GM21737 (cell line): ENCODE data around the gene SRL.
"Not testable (repeated sequence)": the region's sequence is repeated elsewhere in the genome, so short reads cannot be mapped to it uniquely, and the experiment has no call there.

Experiments
- ATAC-seq: cut with Tn5 transposase; IDR thresholded peaks from one replicate; pipeline ENCODE4 v1.9.1; 2021; ENCODE audit warnings: mild to moderate bottlenecking, moderate library complexity; ENCODE audit not compliant: unreplicated experiment

Gene SRL

GRCh38 chr16:4261557-4262172, 19.8 kb upstream of the SRL start:
- no peak for ATAC-seq

GRCh38 chr16:4260360-4260759, 18.5 kb upstream of the SRL start:
- no peak for ATAC-seq

GRCh38 chr16:4257646-4258556, 16.0 kb upstream of the SRL start:
- no peak for ATAC-seq

- ATAC-seq, result peak; percentile 92
Observed at GRCh38 chr16:4253394-4254150, 11.7 kb upstream of the SRL start.

GRCh38 chr16:4253012-4253393, 11.1 kb upstream of the SRL start:
- ATAC-seq, result not testable (repeated sequence)

GRCh38 chr16:4249530-4250308, 7.8 kb upstream of the SRL start:
- ATAC-seq, result no peak

- ATAC-seq, result no peak
Observed at GRCh38 chr16:4247460-4247784, 5.5 kb upstream of the SRL start.

GRCh38 chr16:4246777-4247459, 5.0 kb upstream of the SRL start:
- no peak for ATAC-seq

GRCh38 chr16:4245077-4245791, 3.4 kb upstream of the SRL start:
- ATAC-seq, result no peak

GRCh38 chr16:4244254-4245076, 2.6 kb upstream of the SRL start:
- no peak for ATAC-seq

GRCh38 chr16:4241258-4241927, 487 bp downstream of the SRL start:
- no peak for ATAC-seq

GRCh38 chr16:4240624-4241023, 1.3 kb downstream of the SRL start:
- no peak for ATAC-seq

GRCh38 chr16:4239682-4240175, 2.2 kb downstream of the SRL start:
- no peak for ATAC-seq

- ATAC-seq, result no peak
Observed at GRCh38 chr16:4239020-4239419, 2.9 kb downstream of the SRL start.

GRCh38 chr16:4233431-4233830, 8.4 kb downstream of the SRL start:
- no peak for ATAC-seq

- ATAC-seq, result no peak
Observed at GRCh38 chr16:4232541-4233386, 9.1 kb downstream of the SRL start.

GRCh38 chr16:4231886-4232285, 10.0 kb downstream of the SRL start:
- no peak for ATAC-seq
